GM06990 (cell line): ENCODE results near the gene PANK4.

ENCODE experiments used
- DNase-seq: peaks from one replicate; pipeline ENCODE4 v3.0.0-alpha.2; 2011; ENCODE audit not compliant: insufficient read length; ENCODE audit errors: extremely low read depth
- H3K27me3 ChIP-seq: replicated peaks from 2 replicates; pipeline ENCODE4 v1.6.0; 2011; ENCODE audit warnings: low read length; ENCODE audit not compliant: control insufficient read depth, insufficient read depth
- H3K36me3 ChIP-seq: 2 replicates; pipeline ENCODE4 v1.5.1; 2011; ENCODE audit warnings: low read length; ENCODE audit not compliant: control insufficient read depth, insufficient read depth
- H3K4me3 ChIP-seq: replicated peaks from 2 replicates; pipeline ENCODE4 v1.5.1; 2011; ENCODE audit warnings: low read depth, mild to moderate bottlenecking, control low read depth, low read length
- CTCF ChIP-seq: IDR thresholded peaks from 2 replicates; pipeline ENCODE4 v1.5.1; 2011; ENCODE audit warnings: low read length, control low read depth, mild to moderate bottlenecking, inconsistent platforms; ENCODE audit not compliant: insufficient read depth, poor library complexity, severe bottlenecking

Gene PANK4

GRCh38 chr1:2544875-2545640, 18.7 kb upstream of the PANK4 start:
- Histone ChIP-seq H3K4me3 (no peak overlapping the region), H3K27me3 (no peaks in the 10 kb centered on the region; the same call in 1 of the 2 replicates), H3K36me3 (no peaks in the 10 kb centered on the region)
- TF ChIP-seq CTCF, result no peak
- DNase-seq, result no peak

- H3K27me3 ChIP-seq, result no peaks in the 10 kb centered on the region; the same call in 1 of the 2 replicates
- H3K4me3 ChIP-seq, result no peak overlapping the region
- TF ChIP-seq CTCF, result no peak
- no peak for DNase-seq
- H3K36me3 ChIP-seq, result no peaks in the 10 kb centered on the region
Measured at GRCh38 chr1:2544093-2544874, 17.9 kb upstream of the PANK4 start.

GRCh38 chr1:2543543-2544092, 17.2 kb upstream of the PANK4 start:
- no peak for DNase-seq
- Histone ChIP-seq H3K36me3 (no peaks in the 10 kb centered on the region), H3K4me3 (no peak overlapping the region), H3K27me3 (no peaks in the 10 kb centered on the region; the same call in 1 of the 2 replicates)
- no peak for TF ChIP-seq CTCF

- H3K27me3 ChIP-seq, result no peaks in the 10 kb centered on the region; the same call in 1 of the 2 replicates
- DNase-seq, result no peak
- no peaks in the 10 kb centered on the region for H3K36me3 ChIP-seq
- TF ChIP-seq CTCF, result no peak
- no peak overlapping the region for H3K4me3 ChIP-seq
Measured at GRCh38 chr1:2542246-2542915, 16.0 kb upstream of the PANK4 start.

- Histone ChIP-seq H3K4me3 (no peak overlapping the region), H3K27me3 (no peaks in the 10 kb centered on the region; the same call in none of the 2 replicates), H3K36me3 (no peaks in the 10 kb centered on the region)
- DNase-seq, result no peak
- TF ChIP-seq CTCF, result no peak
Measured at GRCh38 chr1:2541619-2542245, 15.3 kb upstream of the PANK4 start.
